Measurements from ENCODE around the gene RNASE8. TPM values are rescaled to one million over a fixed set of nuclear protein-coding genes. Genes with fewer than 3 reads are reported as not detected.

The RNASE8 gene
- total RNA-seq, 1 experiment from 2014 or later: not detected

DNA sequence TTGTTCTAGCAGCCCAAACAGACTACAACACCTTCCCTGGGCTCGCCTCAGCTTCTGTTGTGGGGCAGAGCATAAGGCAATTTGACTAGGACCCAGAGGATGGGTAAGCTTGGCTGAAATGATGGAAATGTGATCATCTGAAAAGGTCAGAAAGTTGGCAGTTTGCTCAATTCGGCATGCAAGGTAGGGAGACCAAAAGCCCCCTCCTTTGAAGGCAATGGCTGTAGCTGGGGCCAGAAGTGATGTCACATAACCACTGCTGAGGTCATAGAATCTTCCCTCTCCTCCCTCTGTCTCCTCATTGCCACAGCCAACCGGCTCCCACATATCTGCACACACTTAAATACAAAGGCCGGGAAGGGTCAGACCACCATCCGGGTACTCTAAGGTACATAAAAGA, 27.7 kb upstream of the RNASE8 start, which contains the start of gene TPPP2:
Gene TPPP2, plus strand, starts transcription at position 301 of the 400 bp plus-strand sequence. CDS start 365 bp downstream, outside the sequence.
- no peaks in the 10 kb centered on the region for H3K9me3 ChIP-seq
- H3K4me3 Mint-ChIP-seq (ENCODE audit: unreplicated experiment): no peak within 1 kb of the TSS
- no peaks in the 10 kb centered on the region for H3K27me3 ChIP-seq (replicated peaks; ENCODE audit: control insufficient read depth, insufficient read depth, low read length)
- no peak for DNase-seq
- TF ChIP-seq, protein P1, sequence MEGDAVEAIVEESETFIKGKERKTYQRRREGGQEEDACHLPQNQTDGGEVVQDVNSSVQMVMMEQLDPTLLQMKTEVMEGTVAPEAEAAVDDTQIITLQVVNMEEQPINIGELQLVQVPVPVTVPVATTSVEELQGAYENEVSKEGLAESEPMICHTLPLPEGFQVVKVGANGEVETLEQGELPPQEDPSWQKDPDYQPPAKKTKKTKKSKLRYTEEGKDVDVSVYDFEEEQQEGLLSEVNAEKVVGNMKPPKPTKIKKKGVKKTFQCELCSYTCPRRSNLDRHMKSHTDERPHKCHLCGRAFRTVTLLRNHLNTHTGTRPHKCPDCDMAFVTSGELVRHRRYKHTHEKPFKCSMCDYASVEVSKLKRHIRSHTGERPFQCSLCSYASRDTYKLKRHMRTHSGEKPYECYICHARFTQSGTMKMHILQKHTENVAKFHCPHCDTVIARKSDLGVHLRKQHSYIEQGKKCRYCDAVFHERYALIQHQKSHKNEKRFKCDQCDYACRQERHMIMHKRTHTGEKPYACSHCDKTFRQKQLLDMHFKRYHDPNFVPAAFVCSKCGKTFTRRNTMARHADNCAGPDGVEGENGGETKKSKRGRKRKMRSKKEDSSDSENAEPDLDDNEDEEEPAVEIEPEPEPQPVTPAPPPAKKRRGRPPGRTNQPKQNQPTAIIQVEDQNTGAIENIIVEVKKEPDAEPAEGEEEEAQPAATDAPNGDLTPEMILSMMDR (IDR thresholded peaks at IDR 0.05; ENCODE audit: insufficient read depth in 1 of 2, low read depth in 1 of 2, low read length in 1 of 2, severe bottlenecking in 1 of 2, unreplicated experiment in 1 of 2): no peak
- ChIA-PET CTCF (no interaction called here), POLR2A (no interaction called here)
- no peak within 1 kb of the TSS for H3K4me3 ChIP-seq (ENCODE audit: low read depth, low read length)
- BruUV-seq (replicated peaks): no TSS peak
- H3K27me3 Mint-ChIP-seq (ENCODE audit: insufficient read depth, unreplicated experiment): no peaks in the 10 kb centered on the region
- H3K9me3 Mint-ChIP-seq (ENCODE audit: unreplicated experiment): no peaks in the 10 kb centered on the region
- intact Hi-C loops (cut with micrococcal nuclease; ENCODE audit: unreplicated experiment): no loop called here
- no peak within 1 kb of the TSS for H3K27ac Mint-ChIP-seq (ENCODE audit: unreplicated experiment)
- peaks cover 7% of the 10 kb centered on the region for H3K4me1 Mint-ChIP-seq (ENCODE audit: low read depth, unreplicated experiment)
- H3K4me1 ChIP-seq: peaks cover 9% of the 10 kb centered on the region; the same call in 1 of the 2 replicates
- no peaks in the 10 kb centered on the region for H3K36me3 Mint-ChIP-seq (ENCODE audit: insufficient read depth, unreplicated experiment)
- no peaks in the 10 kb centered on the region for H3K36me3 ChIP-seq (ENCODE audit: control insufficient read depth, insufficient read depth, low read length)

DNA sequence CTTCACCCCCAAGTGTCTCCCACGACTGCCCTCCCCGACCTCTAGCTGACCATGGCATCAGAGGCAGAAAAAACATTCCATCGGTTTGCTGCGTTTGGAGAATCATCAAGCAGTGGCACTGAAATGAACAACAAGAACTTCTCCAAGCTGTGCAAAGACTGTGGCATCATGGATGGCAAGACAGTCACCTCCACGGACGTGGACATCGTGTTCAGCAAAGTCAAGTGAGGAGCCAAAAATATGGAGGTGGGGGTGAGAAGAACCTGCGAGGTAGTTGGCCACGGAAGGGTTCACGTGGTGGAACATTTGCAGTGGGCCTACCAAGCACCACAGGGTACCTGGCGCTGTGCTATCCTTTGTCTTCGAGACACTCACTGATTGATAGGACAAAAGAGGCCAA, 27.1 kb upstream of the RNASE8 start:
- no peak overlapping the region for H3K27ac Mint-ChIP-seq (ENCODE audit: unreplicated experiment)
- no peaks in the 10 kb centered on the region for H3K9me3 Mint-ChIP-seq (ENCODE audit: unreplicated experiment)
- Histone ChIP-seq H3K4me1 (peaks cover 9% of the 10 kb centered on the region; the same call in 1 of the 2 replicates), H3K4me3 (ENCODE audit: low read depth, low read length) (no peak overlapping the region), H3K9me3 (no peaks in the 10 kb centered on the region), H3K27me3 (replicated peaks; ENCODE audit: control insufficient read depth, insufficient read depth, low read length) (no peaks in the 10 kb centered on the region), H3K36me3 (ENCODE audit: control insufficient read depth, insufficient read depth, low read length) (no peaks in the 10 kb centered on the region)
- ChIA-PET POLR2A (no interaction called here), CTCF (no interaction called here)
- no peaks in the 10 kb centered on the region for H3K27me3 Mint-ChIP-seq (ENCODE audit: insufficient read depth, unreplicated experiment)
- H3K4me1 Mint-ChIP-seq (ENCODE audit: low read depth, unreplicated experiment): peaks cover 7% of the 10 kb centered on the region
- BruUV-seq (replicated peaks): no TSS peak
- intact Hi-C loops (cut with micrococcal nuclease; ENCODE audit: unreplicated experiment): no loop called here
- no peak overlapping the region for H3K4me3 Mint-ChIP-seq (ENCODE audit: unreplicated experiment)
- no peak for DNase-seq
- no peaks in the 10 kb centered on the region for H3K36me3 Mint-ChIP-seq (ENCODE audit: insufficient read depth, unreplicated experiment)
- TF ChIP-seq, protein P1 (IDR thresholded peaks at IDR 0.05; ENCODE audit: insufficient read depth in 1 of 2, low read depth in 1 of 2, low read length in 1 of 2, severe bottlenecking in 1 of 2, unreplicated experiment in 1 of 2): no peak

DNA sequence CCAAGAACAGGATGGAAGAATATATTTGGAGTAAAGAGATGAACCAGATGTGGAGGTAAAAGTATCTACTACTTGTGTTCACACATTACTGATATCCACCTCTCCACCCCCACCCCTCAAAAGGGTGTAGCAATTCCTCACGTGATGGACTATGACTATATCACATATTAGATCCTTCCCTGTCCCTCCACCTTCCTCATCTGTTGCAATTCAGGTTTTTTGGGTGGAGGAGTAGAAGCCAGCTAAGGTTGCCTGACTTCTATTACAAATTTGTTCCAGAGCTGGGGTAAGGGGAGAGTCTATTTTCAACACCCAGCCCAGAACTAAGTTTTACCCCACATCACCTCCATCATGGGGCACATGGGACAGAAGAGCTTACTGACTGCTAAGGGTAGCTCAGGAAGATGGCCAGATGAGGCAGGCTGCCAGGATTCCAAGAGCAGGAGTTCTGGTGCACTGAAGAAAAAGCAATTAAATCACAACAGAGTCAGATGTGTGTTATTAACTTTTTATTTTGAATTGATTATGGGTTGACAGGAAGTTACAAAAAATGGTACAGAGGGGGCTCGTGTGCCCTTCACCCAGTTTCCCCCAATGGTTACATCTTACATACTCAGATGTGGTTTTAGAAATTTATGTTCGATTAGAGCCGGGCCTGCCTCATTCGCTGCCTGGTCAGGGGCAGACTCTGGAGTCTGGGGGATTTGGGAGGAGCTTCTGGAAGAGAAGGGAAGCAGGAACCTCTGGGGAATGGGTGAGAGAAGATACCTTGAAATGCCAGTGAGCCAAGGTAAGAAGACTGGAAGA, 25.1 kb upstream of the RNASE8 start:
- no peak for DNase-seq
- Mint-ChIP-seq H3K27me3 (ENCODE audit: insufficient read depth, unreplicated experiment) (no peaks in the 10 kb centered on the region), H3K27ac (ENCODE audit: unreplicated experiment) (no peak overlapping the region), H3K4me3 (ENCODE audit: unreplicated experiment) (no peak overlapping the region), H3K36me3 (ENCODE audit: insufficient read depth, unreplicated experiment) (no peaks in the 10 kb centered on the region), H3K4me1 (ENCODE audit: low read depth, unreplicated experiment) (no peaks in the 10 kb centered on the region), H3K9me3 (ENCODE audit: unreplicated experiment) (no peaks in the 10 kb centered on the region)
- Histone ChIP-seq H3K4me1 (no peaks in the 10 kb centered on the region; the same call in 1 of the 2 replicates), H3K9me3 (no peaks in the 10 kb centered on the region), H3K4me3 (ENCODE audit: low read depth, low read length) (no peak overlapping the region), H3K36me3 (ENCODE audit: control insufficient read depth, insufficient read depth, low read length) (no peaks in the 10 kb centered on the region), H3K27me3 (replicated peaks; ENCODE audit: control insufficient read depth, insufficient read depth, low read length) (no peaks in the 10 kb centered on the region)
- no TSS peak for BruUV-seq (replicated peaks)
- intact Hi-C loops (cut with micrococcal nuclease; ENCODE audit: unreplicated experiment): no loop called here
- POLR2A ChIA-PET: interaction anchor here (0.5 kb wide), 1 partner anchor 517 kb away, joined by 3 read pairs; no protein-coding TSS in a partner anchor
- CTCF ChIA-PET: interaction anchor here (1.3 to 1.5 kb wide), 2 partner anchors 8 to 18 kb away, joined by 4 to 8 read pairs; no protein-coding TSS in a partner anchor
- TF ChIP-seq, protein P1 (IDR thresholded peaks at IDR 0.05; ENCODE audit: insufficient read depth in 1 of 2, low read depth in 1 of 2, low read length in 1 of 2, severe bottlenecking in 1 of 2, unreplicated experiment in 1 of 2): no peak

Data from Caco-2 (cell line).